ENCODE results near the gene FOXP4. TPM values are rescaled to one million over a fixed set of nuclear protein-coding genes. Genes with fewer than 3 reads are reported as not detected.

FOXP4 gene
- total RNA-seq, 1 donor from 2014 or later, result 91.0 TPM

- H3K27ac Mint-ChIP-seq, result no peak overlapping the region
- no peaks in the 10 kb centered on the region for H3K27me3 Mint-ChIP-seq (ENCODE audit: low read depth)
- no peak overlapping the region for H3K4me3 Mint-ChIP-seq
- peaks cover 3% of the 10 kb centered on the region for H3K36me3 Mint-ChIP-seq
- H3K4me1 Mint-ChIP-seq, result peaks cover 20% of the 10 kb centered on the region
- H3K9me3 Mint-ChIP-seq, result peaks cover 14% of the 10 kb centered on the region
- no peak for TF ChIP-seq CTCF (IDR thresholded peaks at IDR 0.05; ENCODE audit: unreplicated experiment)
- DNase-seq (ENCODE audit: low spot score in 2 of 2, unreplicated experiment in 2 of 2), result no peak
These were observed 75.2 kb downstream of the FOXP4 start for GRCh38 chr6:41621367-41621766.

GRCh38 chr6:41621802-41622201, 75.6 kb downstream of the FOXP4 start:
- H3K36me3 Mint-ChIP-seq, result peaks cover 3% of the 10 kb centered on the region
- no peak for TF ChIP-seq CTCF (IDR thresholded peaks at IDR 0.05; ENCODE audit: unreplicated experiment)
- DNase-seq (ENCODE audit: low spot score in 2 of 2, unreplicated experiment in 2 of 2), result no peak
- peaks cover 24% of the 10 kb centered on the region for H3K4me1 Mint-ChIP-seq
- no peaks in the 10 kb centered on the region for H3K27me3 Mint-ChIP-seq (ENCODE audit: low read depth)
- H3K27ac Mint-ChIP-seq, result no peak overlapping the region
- peaks cover 14% of the 10 kb centered on the region for H3K9me3 Mint-ChIP-seq
- H3K4me3 Mint-ChIP-seq, result no peak overlapping the region

- H3K27me3 Mint-ChIP-seq (ENCODE audit: low read depth), result no peaks in the 10 kb centered on the region
- H3K4me3 Mint-ChIP-seq, result no peak overlapping the region
- no peak for TF ChIP-seq CTCF (IDR thresholded peaks at IDR 0.05; ENCODE audit: unreplicated experiment)
- H3K27ac Mint-ChIP-seq, result peak overlapping the region; percentile 16
- peaks cover 29% of the 10 kb centered on the region for H3K4me1 Mint-ChIP-seq
- no peak for DNase-seq (ENCODE audit: low spot score in 2 of 2, unreplicated experiment in 2 of 2)
- peaks cover 3% of the 10 kb centered on the region for H3K36me3 Mint-ChIP-seq
- H3K9me3 Mint-ChIP-seq, result peaks cover 14% of the 10 kb centered on the region
These were observed 76.2 kb downstream of the FOXP4 start for GRCh38 chr6:41622206-41622988.

- Mint-ChIP-seq H3K4me3 (no peak overlapping the region), H3K4me1 (peaks cover 34% of the 10 kb centered on the region), H3K27me3 (ENCODE audit: low read depth) (no peaks in the 10 kb centered on the region), H3K27ac (no peak overlapping the region), H3K9me3 (peaks cover 14% of the 10 kb centered on the region), H3K36me3 (peaks cover 3% of the 10 kb centered on the region)
- DNase-seq (ENCODE audit: low spot score in 2 of 2, unreplicated experiment in 2 of 2), result no peak
- no peak for TF ChIP-seq CTCF (IDR thresholded peaks at IDR 0.05; ENCODE audit: unreplicated experiment)
These were observed 77.1 kb downstream of the FOXP4 start for GRCh38 chr6:41623330-41623729.

GRCh38 chr6:41624621-41625380, 78.6 kb downstream of the FOXP4 start:
- H3K4me1 Mint-ChIP-seq, result peaks cover 34% of the 10 kb centered on the region
- no peaks in the 10 kb centered on the region for H3K27me3 Mint-ChIP-seq (ENCODE audit: low read depth)
- H3K27ac Mint-ChIP-seq, result no peak overlapping the region

More at GRCh38 chr6:41624621-41625380, 78.6 kb downstream of the FOXP4 start:
- Mint-ChIP-seq H3K36me3 (peaks cover 3% of the 10 kb centered on the region), H3K4me3 (no peak overlapping the region), H3K9me3 (peaks cover 14% of the 10 kb centered on the region)
- TF ChIP-seq CTCF (IDR thresholded peaks at IDR 0.05; ENCODE audit: unreplicated experiment), result no peak
- no peak for DNase-seq (ENCODE audit: low spot score in 2 of 2, unreplicated experiment in 2 of 2)

Measured in mesothelial cell of epicardium (in vitro differentiated cells).